Measurements from ENCODE around the gene VPS51. TPM values are rescaled to one million over a fixed set of nuclear protein-coding genes. Genes with fewer than 3 reads are reported as not detected.

The VPS51 gene
- total RNA-seq, 1 donor from 2014 or later, result 127 TPM

DNA sequence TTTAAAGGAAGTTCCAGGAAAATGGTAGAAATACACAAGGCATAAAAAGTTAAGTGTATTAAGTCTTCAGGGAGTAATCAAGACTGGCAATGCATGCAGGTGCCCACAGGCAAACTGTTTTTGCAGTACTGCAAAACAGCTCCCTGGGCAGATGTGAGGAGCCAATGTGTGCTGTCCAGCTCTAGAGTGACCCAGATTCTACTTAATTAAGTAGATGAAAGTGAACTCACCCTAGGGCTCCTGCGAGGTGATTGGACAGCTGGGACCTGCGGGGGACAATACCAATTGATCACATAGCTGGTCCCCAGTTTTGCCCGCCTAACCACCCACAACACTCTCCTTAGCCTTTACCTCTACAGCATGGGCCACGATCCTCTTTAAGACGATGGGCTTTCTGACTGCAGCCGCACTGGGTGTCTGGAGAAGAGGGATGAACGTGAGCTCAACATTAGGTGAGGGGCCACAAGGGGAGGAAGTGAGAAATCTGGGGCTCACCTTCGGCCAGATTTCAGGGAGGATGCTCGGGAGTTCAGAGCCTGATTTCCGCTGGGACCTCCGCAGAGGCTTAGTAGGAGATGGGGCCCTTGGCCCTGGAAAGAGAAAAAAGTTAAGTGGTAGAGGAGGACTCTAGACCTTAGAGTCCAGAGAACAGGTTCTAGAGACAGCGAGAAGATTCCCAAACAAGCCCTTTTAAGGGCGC is 12.7 kb upstream of the VPS51 start:
- TF ChIP-seq, protein P1, sequence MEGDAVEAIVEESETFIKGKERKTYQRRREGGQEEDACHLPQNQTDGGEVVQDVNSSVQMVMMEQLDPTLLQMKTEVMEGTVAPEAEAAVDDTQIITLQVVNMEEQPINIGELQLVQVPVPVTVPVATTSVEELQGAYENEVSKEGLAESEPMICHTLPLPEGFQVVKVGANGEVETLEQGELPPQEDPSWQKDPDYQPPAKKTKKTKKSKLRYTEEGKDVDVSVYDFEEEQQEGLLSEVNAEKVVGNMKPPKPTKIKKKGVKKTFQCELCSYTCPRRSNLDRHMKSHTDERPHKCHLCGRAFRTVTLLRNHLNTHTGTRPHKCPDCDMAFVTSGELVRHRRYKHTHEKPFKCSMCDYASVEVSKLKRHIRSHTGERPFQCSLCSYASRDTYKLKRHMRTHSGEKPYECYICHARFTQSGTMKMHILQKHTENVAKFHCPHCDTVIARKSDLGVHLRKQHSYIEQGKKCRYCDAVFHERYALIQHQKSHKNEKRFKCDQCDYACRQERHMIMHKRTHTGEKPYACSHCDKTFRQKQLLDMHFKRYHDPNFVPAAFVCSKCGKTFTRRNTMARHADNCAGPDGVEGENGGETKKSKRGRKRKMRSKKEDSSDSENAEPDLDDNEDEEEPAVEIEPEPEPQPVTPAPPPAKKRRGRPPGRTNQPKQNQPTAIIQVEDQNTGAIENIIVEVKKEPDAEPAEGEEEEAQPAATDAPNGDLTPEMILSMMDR (IDR thresholded peaks at IDR 0.05), result no peak
- no peak for DNase-seq (ENCODE audit: extremely low spot score, unreplicated experiment)
- Mint-ChIP-seq H3K9me3 (ENCODE audit: unreplicated experiment) (no peaks in the 10 kb centered on the region), H3K27me3 (ENCODE audit: unreplicated experiment) (no peaks in the 10 kb centered on the region), H3K36me3 (ENCODE audit: unreplicated experiment) (peaks cover 5% of the 10 kb centered on the region), H3K27ac (ENCODE audit: unreplicated experiment) (peak overlapping the region; percentile 97), H3K4me3 (ENCODE audit: unreplicated experiment) (peak overlapping the region; percentile 93), H3K4me1 (ENCODE audit: unreplicated experiment) (peaks cover 28% of the 10 kb centered on the region)

DNA sequence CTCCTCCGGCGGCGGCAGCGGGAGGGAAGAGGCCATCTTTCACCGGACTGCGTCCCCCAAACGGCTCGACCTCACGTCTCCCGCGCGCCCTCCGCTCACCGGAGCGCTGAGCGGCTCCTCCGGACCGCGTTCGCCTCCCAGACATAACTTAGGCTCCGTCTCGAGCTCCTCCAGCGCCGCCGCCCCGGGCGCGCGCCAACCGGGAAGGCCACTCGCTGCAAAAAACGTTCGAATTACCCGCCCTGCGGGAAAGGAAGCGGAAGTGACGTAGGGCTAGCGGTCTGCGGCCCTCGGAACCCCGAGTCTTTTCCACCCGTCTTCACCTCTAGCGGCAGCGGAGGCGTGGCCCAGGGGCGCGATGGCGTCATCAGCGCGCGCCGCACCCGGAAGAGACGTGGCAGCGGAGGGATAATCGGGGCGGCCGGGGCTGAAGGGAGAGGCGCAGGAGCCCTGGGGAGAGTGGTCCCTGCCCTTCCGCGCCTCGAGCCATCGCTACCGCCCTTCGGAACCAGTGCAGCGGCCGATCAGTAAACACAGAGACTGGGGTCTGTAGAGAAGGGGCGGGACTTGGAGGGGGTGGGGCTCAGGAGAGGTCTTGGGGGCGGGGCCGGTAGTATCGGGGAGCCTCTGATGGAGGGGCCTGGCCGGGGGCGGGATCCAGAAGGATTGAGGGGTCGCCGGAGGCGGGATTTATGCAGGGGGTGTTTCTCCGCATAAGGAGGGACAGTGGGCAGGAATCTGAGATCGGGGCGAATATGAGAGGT is 12.0 kb upstream of the VPS51 start, which contains the start of the genes CDCA5 and ZFPL1:
TSS of gene CDCA5 (minus strand) at position 207 of the 764 bp plus-strand sequence. CDS start at position 145, 62 bp downstream.
TSS of gene ZFPL1 (plus strand) at position 389 of the 764 bp plus-strand sequence. CDS start 477 bp downstream, outside the sequence.
- DNase-seq (ENCODE audit: extremely low spot score, unreplicated experiment), result peak; percentile 99
- Mint-ChIP-seq H3K4me3 (ENCODE audit: unreplicated experiment) (peak within 1 kb of the TSS; percentile 93), H3K27ac (ENCODE audit: unreplicated experiment) (peak within 1 kb of the TSS; percentile 97), H3K4me1 (ENCODE audit: unreplicated experiment) (peaks cover 31% of the 10 kb centered on the region), H3K27me3 (ENCODE audit: unreplicated experiment) (no peaks in the 10 kb centered on the region), H3K36me3 (ENCODE audit: unreplicated experiment) (peaks cover 13% of the 10 kb centered on the region), H3K9me3 (ENCODE audit: unreplicated experiment) (no peaks in the 10 kb centered on the region)
- TF ChIP-seq, protein P1 (IDR thresholded peaks at IDR 0.05), result no peak

DNA sequence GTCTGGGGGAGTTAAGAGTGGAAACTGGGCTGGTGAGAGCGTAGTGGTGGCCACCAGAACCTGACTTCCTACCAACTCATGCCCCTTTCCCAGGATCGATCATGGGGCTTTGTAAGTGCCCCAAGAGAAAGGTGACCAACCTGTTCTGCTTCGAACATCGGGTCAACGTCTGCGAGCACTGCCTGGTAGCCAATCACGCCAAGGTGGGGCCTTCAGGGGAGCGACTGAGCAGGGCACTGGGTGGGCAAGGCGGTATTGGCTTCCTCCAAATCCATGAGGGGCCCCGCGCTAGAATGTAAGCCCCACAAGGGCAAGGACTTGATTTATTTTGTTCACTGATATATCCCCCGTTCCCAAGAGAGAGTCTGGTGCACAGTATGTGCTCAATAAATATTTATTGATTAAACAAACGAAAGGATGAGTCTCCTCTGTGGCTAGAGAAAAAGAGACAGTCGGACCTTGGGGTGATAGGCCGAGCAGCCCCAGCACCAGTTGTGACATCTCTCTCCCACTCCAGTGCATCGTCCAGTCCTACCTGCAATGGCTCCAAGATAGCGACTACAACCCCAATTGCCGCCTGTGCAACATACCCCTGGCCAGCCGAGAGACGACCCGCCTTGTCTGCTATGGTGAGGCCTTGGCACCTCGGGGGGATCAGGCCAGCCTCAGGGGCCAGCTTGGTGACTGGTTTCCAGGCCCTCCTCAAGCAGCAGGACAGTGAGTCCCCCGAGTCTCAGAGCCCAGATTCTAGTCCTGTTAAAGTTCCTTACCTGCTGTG is 11.2 kb upstream of the VPS51 start:
- TF ChIP-seq, protein P1 (IDR thresholded peaks at IDR 0.05), result no peak
- peaks cover 18% of the 10 kb centered on the region for H3K36me3 Mint-ChIP-seq (ENCODE audit: unreplicated experiment)
- H3K4me3 Mint-ChIP-seq (ENCODE audit: unreplicated experiment), result peak overlapping the region; percentile 93
- no peak for DNase-seq (ENCODE audit: extremely low spot score, unreplicated experiment)
- no peaks in the 10 kb centered on the region for H3K9me3 Mint-ChIP-seq (ENCODE audit: unreplicated experiment)
- H3K27ac Mint-ChIP-seq (ENCODE audit: unreplicated experiment), result peak overlapping the region; percentile 97
- no peaks in the 10 kb centered on the region for H3K27me3 Mint-ChIP-seq (ENCODE audit: unreplicated experiment)
- peaks cover 31% of the 10 kb centered on the region for H3K4me1 Mint-ChIP-seq (ENCODE audit: unreplicated experiment)

DNA sequence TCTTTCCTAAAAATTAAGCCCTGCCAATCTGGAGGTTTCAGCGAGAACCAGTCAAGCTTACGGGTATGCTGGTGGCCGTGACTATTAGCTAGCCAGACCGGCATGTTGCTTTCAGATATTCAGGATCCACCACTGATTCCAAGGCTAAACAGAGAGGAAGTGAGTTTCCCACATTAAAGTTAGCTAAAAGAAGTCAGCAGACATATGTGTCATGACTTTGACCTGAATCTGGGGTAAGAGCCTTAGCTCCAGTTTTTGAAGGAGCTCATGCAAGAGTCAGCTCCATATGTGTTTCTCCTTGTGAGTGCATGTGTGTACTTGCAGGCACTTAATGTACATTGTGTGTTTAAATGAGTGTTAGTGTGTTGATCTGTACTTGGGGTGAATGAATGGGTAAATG is 10.6 kb upstream of the VPS51 start:
- H3K4me3 Mint-ChIP-seq (ENCODE audit: unreplicated experiment), result peak overlapping the region; percentile 93
- H3K9me3 Mint-ChIP-seq (ENCODE audit: unreplicated experiment), result no peaks in the 10 kb centered on the region
- no peak for DNase-seq (ENCODE audit: extremely low spot score, unreplicated experiment)
- TF ChIP-seq, protein P1 (IDR thresholded peaks at IDR 0.05), result no peak
- peaks cover 18% of the 10 kb centered on the region for H3K36me3 Mint-ChIP-seq (ENCODE audit: unreplicated experiment)
- H3K27ac Mint-ChIP-seq (ENCODE audit: unreplicated experiment), result peak overlapping the region; percentile 97
- H3K27me3 Mint-ChIP-seq (ENCODE audit: unreplicated experiment), result no peaks in the 10 kb centered on the region
- peaks cover 31% of the 10 kb centered on the region for H3K4me1 Mint-ChIP-seq (ENCODE audit: unreplicated experiment)

Data from osteocyte (in vitro differentiated cells).